K562 (cell line): ENCODE measurements around the gene ESCO1. TPM values are rescaled to one million over a fixed set of nuclear protein-coding genes. Genes with fewer than 3 reads are reported as not detected.

Experiments used
- ATAC-seq: fragments of 200-7000 bp; cut with Tn5 transposase; 3 replicates; pipeline ENCODE4 v1.9.1; 2020; ENCODE audit warnings: moderate library complexity
- BruUV-seq: library from RNA; stranded (reverse); fragments of 400-500 nt; replicated peaks from 2 replicates; lab custom pipeline; 2021; lab: Mats Ljungman, UMichigan
- CTCF ChIA-PET: fragments of 300-600 bp; formaldehyde crosslinking; extraction: SDS; loops from one replicate; lab custom pipeline; 2021; ENCODE audit warnings: low intra/inter-chr PET ratio; lab: Yijun Ruan, JAX
- POLR2A ChIA-PET: fragments of 300-600, 350-650 bp; sonication (Branson Sonifier 250); formaldehyde crosslinking; extraction: SDS; loops from one replicate; lab custom pipeline; 2021; ENCODE audit warnings: antibody characterized with exemption, inconsistent platforms; lab: Yijun Ruan, JAX
- DNase-seq, 4 experiments: peaks; one replicate each; pipeline versions ENCODE4 v3.0.0 to v3.0.0-alpha.2; 2011 to 2018; ENCODE audit warnings: low spot score in 3 of 4, mixed read lengths in 3 of 4; ENCODE audit errors: extremely low read depth in 1 of 4
- FAIRE-seq: peaks from 2 replicates; lab custom pipeline; 2011; peaks lifted over from hg19 to GRCh38; lab: Jason Lieb, UNC
- H2AFZ ChIP-seq: 2 replicates; pipeline ENCODE4 v1.6.0; 2011; ENCODE audit warnings: low read depth, low read length, control low read depth, inconsistent platforms
- H3K27ac ChIP-seq: fragments of 200-600 bp; 3 replicates; pipeline ENCODE4 v1.8.0; 2011; ENCODE audit warnings: low read depth, mild to moderate bottlenecking, control low read depth, inconsistent platforms, low read length, moderate library complexity, mixed read lengths; ENCODE audit errors: extremely low read depth
- H3K27me3 ChIP-seq, 2 experiments: fragments of 300-600 bp in 1 of 2; 2 replicates in 1 of 2; 3 replicates in 1 of 2; pipeline versions ENCODE4 v1.6.0 to v1.8.0; 2011; ENCODE audit warnings: inconsistent platforms in 2 of 2, low read length in 2 of 2, mild to moderate bottlenecking in 1 of 2, mixed read lengths in 1 of 2, moderate library complexity in 1 of 2; ENCODE audit not compliant: control insufficient read depth in 2 of 2, insufficient read depth in 2 of 2
- H3K36me3 ChIP-seq: fragments of 300-600 bp; 3 replicates; pipeline ENCODE4 v1.8.0; 2011; ENCODE audit warnings: mild to moderate bottlenecking, low read length, inconsistent platforms; ENCODE audit not compliant: control insufficient read depth, insufficient read depth
- H3K4me1 ChIP-seq, 2 experiments: fragments of 200-600 bp in 1 of 2; replicated peaks in 1 of 2; 2 replicates in 1 of 2; 3 replicates in 1 of 2; pipeline versions ENCODE4 v1.5.1 to v1.8.0; 2011; ENCODE audit warnings: inconsistent platforms in 2 of 2, low read length in 2 of 2, mild to moderate bottlenecking in 1 of 2, mixed read lengths in 1 of 2, moderate library complexity in 1 of 2; ENCODE audit not compliant: control insufficient read depth in 2 of 2, insufficient read depth in 2 of 2
- H3K4me2 ChIP-seq: 2 replicates; pipeline ENCODE4 v1.6.1; 2011; ENCODE audit warnings: low read length, control low read depth, inconsistent platforms, mixed read lengths; ENCODE audit not compliant: insufficient read depth
- H3K4me3 ChIP-seq: fragments of 200-600 bp; sonication (generic), shearing (Covaris generic); 2 replicates; pipeline ENCODE4 v1.5.1; 2016; ENCODE audit warnings: control low read depth, inconsistent platforms
- H3K79me2 ChIP-seq: fragments of 200-600 bp; 3 replicates; pipeline ENCODE4 v1.8.0; 2011; ENCODE audit warnings: low read length, inconsistent platforms; ENCODE audit not compliant: control insufficient read depth, insufficient read depth
- H3K9ac ChIP-seq, 2 experiments: 2 replicates each; pipeline versions ENCODE4 v1.6.0 to v1.6.1; 2011; ENCODE audit warnings: low read depth in 2 of 2, low read length in 2 of 2, control low read depth in 1 of 2, inconsistent platforms in 1 of 2, mild to moderate bottlenecking in 1 of 2, mixed read lengths in 1 of 2; ENCODE audit not compliant: insufficient read depth in 1 of 2
- H3K9me1 ChIP-seq: one replicate; pipeline ENCODE4 v1.6.0; 2011; ENCODE audit warnings: inconsistent platforms, mild to moderate bottlenecking, low read length, moderate library complexity; ENCODE audit not compliant: control insufficient read depth, insufficient read depth
- H3K9me3 ChIP-seq: replicated peaks from 2 replicates; pipeline ENCODE4 v1.5.1; 2011; ENCODE audit warnings: low read depth, low read length, inconsistent platforms; ENCODE audit not compliant: control insufficient read depth, insufficient read depth
- H4K20me1 ChIP-seq: replicated peaks from 2 replicates; pipeline ENCODE4 v1.6.1; 2011; ENCODE audit warnings: low read length, inconsistent platforms, mixed read lengths; ENCODE audit not compliant: control insufficient read depth, insufficient read depth
- FOS ChIP-seq: IDR thresholded peaks from 3 replicates; pipeline ENCODE4 v1.6.1; 2011; ENCODE audit not compliant: insufficient read length; ENCODE audit errors: extremely low read depth
- MTA3 ChIP-seq: fragments of 450-650 bp; formaldehyde crosslinking; IDR thresholded peaks from 2 replicates; pipeline ENCODE4 v1.6.1; 2017; ENCODE audit warnings: mild to moderate bottlenecking, borderline replicate concordance
- NR2F6 ChIP-seq: fragments of 450-650 bp; formaldehyde crosslinking; IDR thresholded peaks from 2 replicates; pipeline ENCODE4 v1.4.0; 2020; ENCODE audit warnings: mild to moderate bottlenecking
- POLR2A ChIP-seq: fragments of 450-650 bp; conservative IDR thresholded peaks from 2 replicates; pipeline ENCODE4 v1.6.1; 2016
- RAD21 ChIP-seq, 2 experiments: fragments of 250-450 bp in 1 of 2; fragments of 450-650 bp in 1 of 2; sonication (Bioruptor Pico) in 1 of 2; formaldehyde crosslinking in 1 of 2; IDR thresholded peaks in 1 of 2; conservative IDR thresholded peaks in 1 of 2; 2 replicates each; pipeline versions ENCODE4 v1.4.0 to v1.8.0; 2020 to 2022; ENCODE audit warnings: mild to moderate bottlenecking in 2 of 2, moderate library complexity in 1 of 2
- SNRNP70 ChIP-seq: fragments of 200-400 bp; formaldehyde crosslinking; optimal IDR thresholded peaks from 2 replicates; pipeline ENCODE3; 2017; ENCODE audit warnings: low read depth, low read length
- YBX1 ChIP-seq: fragments of 450-650 bp; IDR thresholded peaks from 2 replicates; pipeline ENCODE4 v1.7.1; 2016; ENCODE audit warnings: mild to moderate bottlenecking
- ZNF316 ChIP-seq: fragments of 450-650 bp; IDR thresholded peaks from 2 replicates; pipeline ENCODE4 v1.6.1; 2016
- WGBS: fragments of 100-300 bp; shearing (Covaris generic); methylation state at CpG from one replicate; pipeline ENCODE4 v1.1.6; 2016; ENCODE audit warnings: low coverage, mixed read lengths; ENCODE audit not compliant: insufficient coverage; ENCODE audit errors: missing lambda C conversion rate; 5-methylcytosine and 5-hydroxymethylcytosine counted together
- in situ Hi-C: fragments of 300-500 bp; cut with MboI; formaldehyde crosslinking; loops from 4 replicates; pipeline ENCODE4 v1.15.0; 2018; ENCODE audit warnings: inconsistent platforms, mixed read lengths
- intact Hi-C: fragments of 100-400 bp; cut with micrococcal nuclease; formaldehyde crosslinking; loops from 2 replicates; pipeline ENCODE4 v1.14.2; 2022
- polyA plus RNA-seq, 8 experiments: library from polyadenylated mRNA; depleted of rRNA in 4 of 8; stranded (reverse) in 5 of 8; unstranded in 3 of 8; fragments of >200 nt; fragmentation: Nextera tagmentation in 2 of 8; fragmentation: Illumina TruSeq in 1 of 8; extraction: Ambion mirVana in 2 of 8; extraction: Trizol in 1 of 8; gene quantifications; 2 replicates each; pipeline versions ENCODE4 v1.2.1 to v1.2.3, GENCODE V29; 2011 to 2014; ENCODE audit warnings: inconsistent platforms in 1 of 8, missing spikeins in 1 of 8
- total RNA-seq, 7 experiments: library from RNA; depleted of rRNA in 6 of 7; stranded (reverse); fragments of >200 nt in 6 of 7; fragmentation: Illumina TruSeq in 2 of 7; extraction: Trizol in 2 of 7; gene quantifications; 2 replicates each; pipeline versions ENCODE4 v1.2.1 to v1.2.3, GENCODE V29; 2011 to 2021; ENCODE audit warnings: low replicate concordance in 1 of 7
- TF ChIP-seq, protein P1 (sequence below): fragments of 250-450 bp; sonication (Bioruptor Pico); IDR thresholded peaks from 2 replicates; pipeline ENCODE4 v1.8.0; 2022; ENCODE audit warnings: moderate library complexity, mild to moderate bottlenecking, inconsistent platforms
- TF ChIP-seq, protein P2 (sequence below): sonication (generic); formaldehyde crosslinking; IDR thresholded peaks from 2 replicates; pipeline ENCODE4 v1.8.0; 2022; ENCODE audit warnings: missing genetic modification reagents, mild to moderate bottlenecking, borderline replicate concordance

Gene ESCO1
- total and polyA plus RNA-seq, 9 of the 15 experiments (the other 6 are each of a cell fraction or from before 2014, with no cell fraction given): 15.0 to 31.3 (median 19.6) TPM

DNA sequence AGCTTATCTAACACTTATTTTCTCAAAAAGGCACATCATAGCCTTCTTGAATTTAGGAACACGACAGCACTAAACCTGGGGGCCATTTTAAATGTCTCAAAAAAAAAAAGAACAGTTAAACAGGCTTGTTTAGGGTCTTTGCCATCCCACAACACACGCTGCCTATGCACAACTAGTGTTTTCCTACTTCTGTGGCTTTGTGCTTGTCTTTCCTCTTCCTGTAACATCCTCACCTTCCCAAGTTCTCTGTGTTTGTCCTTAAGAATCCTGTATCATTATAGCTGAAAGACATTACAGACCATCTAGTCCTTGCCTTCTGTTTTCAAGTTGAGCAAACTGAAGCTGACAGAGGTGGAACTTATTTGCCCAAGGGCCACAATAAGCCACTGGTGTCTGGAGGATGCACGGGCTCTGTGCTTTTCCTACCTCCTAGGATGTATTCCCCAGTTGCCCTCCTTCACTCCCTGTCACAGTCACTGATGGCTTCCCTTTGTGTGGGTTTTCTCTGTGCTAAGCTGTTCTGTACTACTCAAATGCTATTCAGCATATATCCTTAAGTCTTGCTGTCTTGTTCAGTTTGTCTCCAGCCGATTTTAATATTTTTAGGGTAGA lies 34.2 kb upstream of the ESCO1 start:
- H3K4me1 ChIP-seq: no peaks in the 10 kb centered on the region; a peak in 1 of 5 replicates
- H3K9me3 ChIP-seq: no peaks in the 10 kb centered on the region
- no peak overlapping the region for H2AFZ ChIP-seq
- no TSS peak for BruUV-seq
- intact Hi-C loops (no loop called here), in situ Hi-C loops (no loop called here)
- ChIA-PET POLR2A (interaction anchor here (1.2 kb wide), 1 partner anchor 16 kb away, joined by 3 read pairs; no protein-coding TSS in a partner anchor), CTCF (no interaction called here)
- peaks cover 45% of the 10 kb centered on the region for H3K36me3 ChIP-seq
- H3K27ac ChIP-seq: no peak overlapping the region
- H3K4me3 ChIP-seq: no peak overlapping the region
- H3K27me3 ChIP-seq: no peaks in the 10 kb centered on the region
- no peaks in the 10 kb centered on the region for H4K20me1 ChIP-seq
- H3K9ac ChIP-seq: no peak overlapping the region
- H3K4me2 ChIP-seq: no peak overlapping the region
- ATAC-seq: no peak; the same call in 1 of the 3 replicates
- no peak for TF ChIP-seq NR2F6
- TF ChIP-seq POLR2A: peak; percentile 25; the same call in 1 of the 2 replicates
- H3K9me1 ChIP-seq: no peaks in the 10 kb centered on the region
- H3K79me2 ChIP-seq: 0 out of 3 replicates have a peak, but pooled peaks cover under 1% of the 10 kb centered on the region
- no peak for DNase-seq
- 87% methylated on average over 4 of the region's 4 CpGs for WGBS
- FAIRE-seq: no peak

DNA sequence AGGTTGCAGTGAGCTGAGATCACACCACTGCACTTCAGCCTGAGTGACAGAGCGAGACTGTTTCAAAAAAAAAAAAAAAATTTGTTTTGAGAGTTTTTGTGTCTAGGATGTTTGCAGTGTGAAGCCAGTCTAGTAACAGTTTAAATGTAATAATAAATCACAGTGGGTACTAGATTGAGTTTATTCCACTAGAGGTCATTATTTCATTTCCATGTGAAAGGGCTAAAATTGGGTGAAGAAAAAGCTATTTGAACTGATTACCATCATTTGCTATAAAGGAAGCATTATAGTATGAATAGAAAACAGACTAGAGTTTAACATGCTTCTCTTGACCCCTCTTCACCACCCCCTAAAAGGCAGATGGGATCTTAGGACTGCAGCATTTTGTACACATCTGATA lies 31.9 kb upstream of the ESCO1 start:
- BruUV-seq: no TSS peak
- H3K9me3 ChIP-seq: no peaks in the 10 kb centered on the region
- in situ Hi-C loops: no loop called here
- H3K36me3 ChIP-seq: peaks cover 68% of the 10 kb centered on the region
- H3K4me1 ChIP-seq: no peaks in the 10 kb centered on the region; a peak in 1 of 5 replicates
- H3K4me2 ChIP-seq: no peak overlapping the region
- peaks cover 13% of the 10 kb centered on the region; the same call in 2 of the 3 replicates for H3K79me2 ChIP-seq
- no peaks in the 10 kb centered on the region; the same call in 1 of the 2 replicates for H4K20me1 ChIP-seq
- no peak overlapping the region for H3K27ac ChIP-seq
- DNase-seq (no peak), FAIRE-seq (no peak), ATAC-seq (peak; percentile 7; the same call in 1 of the 3 replicates)
- H3K4me3 ChIP-seq: no peak overlapping the region
- WGBS: 100% methylated on average over 1 of the region's 1 CpG
- no peak overlapping the region for H2AFZ ChIP-seq
- ChIA-PET CTCF (interaction anchor here (0.7 kb wide), 1 partner anchor 36 kb away, joined by 3 read pairs; no protein-coding TSS in a partner anchor), POLR2A (interaction anchor here (0.6 to 1.0 kb wide), 2 partner anchors 15 to 20 kb away, joined by 3 read pairs; partner anchors contain the start of gene SNRPD1)
- H3K9ac ChIP-seq: no peak overlapping the region
- H3K27me3 ChIP-seq: no peaks in the 10 kb centered on the region
- intact Hi-C loops: no loop called here
- H3K9me1 ChIP-seq: no peaks in the 10 kb centered on the region
- no peak for TF ChIP-seq ZNF316
- TF ChIP-seq, protein P1, sequence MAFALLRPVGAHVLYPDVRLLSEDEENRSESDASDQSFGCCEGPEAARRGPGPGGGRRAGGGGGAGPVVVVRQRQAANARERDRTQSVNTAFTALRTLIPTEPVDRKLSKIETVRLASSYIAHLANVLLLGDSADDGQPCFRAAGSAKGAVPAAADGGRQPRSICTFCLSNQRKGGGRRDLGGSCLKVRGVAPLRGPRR (CRISPR knock-in tag): no peak
- no peak for TF ChIP-seq FOS
- peak in 1 of 2 experiments; percentile 36; a peak in 2 of 4 replicates for TF ChIP-seq RAD21 (CRISPR knock-in tag; conservative IDR thresholded peaks at IDR 0.05 in 1 of 2, IDR thresholded peaks at IDR 0.05 in 1 of 2)
- no peak for TF ChIP-seq SNRNP70
- TF ChIP-seq MTA3: no peak
- no peak for TF ChIP-seq YBX1
- TF ChIP-seq, protein P2, sequence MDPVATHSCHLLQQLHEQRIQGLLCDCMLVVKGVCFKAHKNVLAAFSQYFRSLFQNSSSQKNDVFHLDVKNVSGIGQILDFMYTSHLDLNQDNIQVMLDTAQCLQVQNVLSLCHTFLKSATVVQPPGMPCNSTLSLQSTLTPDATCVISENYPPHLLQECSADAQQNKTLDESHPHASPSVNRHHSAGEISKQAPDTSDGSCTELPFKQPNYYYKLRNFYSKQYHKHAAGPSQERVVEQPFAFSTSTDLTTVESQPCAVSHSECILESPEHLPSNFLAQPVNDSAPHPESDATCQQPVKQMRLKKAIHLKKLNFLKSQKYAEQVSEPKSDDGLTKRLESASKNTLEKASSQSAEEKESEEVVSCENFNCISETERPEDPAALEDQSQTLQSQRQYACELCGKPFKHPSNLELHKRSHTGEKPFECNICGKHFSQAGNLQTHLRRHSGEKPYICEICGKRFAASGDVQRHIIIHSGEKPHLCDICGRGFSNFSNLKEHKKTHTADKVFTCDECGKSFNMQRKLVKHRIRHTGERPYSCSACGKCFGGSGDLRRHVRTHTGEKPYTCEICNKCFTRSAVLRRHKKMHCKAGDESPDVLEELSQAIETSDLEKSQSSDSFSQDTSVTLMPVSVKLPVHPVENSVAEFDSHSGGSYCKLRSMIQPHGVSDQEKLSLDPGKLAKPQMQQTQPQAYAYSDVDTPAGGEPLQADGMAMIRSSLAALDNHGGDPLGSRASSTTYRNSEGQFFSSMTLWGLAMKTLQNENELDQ (CRISPR knock-in tag): no peak
